NT2/D1 (cell line): ENCODE data around the gene TBC1D5.

Experiments
- SUZ12 ChIP-seq: IDR thresholded peaks from 2 replicates; pipeline ENCODE4 v1.6.1; 2011; ENCODE audit not compliant: insufficient read length, insufficient read depth; ENCODE audit errors: extremely low read depth
- ZNF274 ChIP-seq: IDR thresholded peaks from 2 replicates; pipeline ENCODE4 v1.6.1; 2011; ENCODE audit warnings: mild to moderate bottlenecking, low read depth, low read length

GRCh38 chr3:17333893-17334292, 408.5 kb downstream of the TBC1D5 start:
- TF ChIP-seq ZNF274 (no peak), SUZ12 (no peak)
